ENCODE data around the gene TSLP.

The TSLP gene

DNA sequence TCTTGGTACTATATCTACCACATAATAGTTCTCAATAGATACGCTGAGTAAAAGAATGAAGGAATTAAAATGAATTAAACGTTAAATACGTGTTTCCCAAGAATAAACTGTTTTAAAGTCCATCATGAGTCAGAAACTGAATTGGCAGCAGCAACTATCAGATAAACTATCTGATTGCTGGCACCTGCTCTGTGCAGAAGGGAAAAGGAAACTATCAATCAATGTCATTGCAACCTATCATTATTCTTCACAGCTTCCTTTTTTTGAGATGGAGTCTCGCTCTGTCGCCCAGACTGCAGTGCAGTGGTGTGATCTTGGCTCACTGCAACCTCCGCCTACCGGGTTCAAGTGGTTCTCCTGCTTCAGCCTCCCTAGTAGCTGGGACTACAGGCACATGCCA lies 11.8 kb downstream of the TSLP start:
- Histone ChIP-seq H3K4me2 (ENCODE audit: low read length) (no peak overlapping the region), H3K27ac (ENCODE audit: low read depth, low read length, poor library complexity, severe bottlenecking) (no peak overlapping the region), H3F3A (ENCODE audit: insufficient read depth, low read length) (no peaks in the 10 kb centered on the region), H3K9ac (ENCODE audit: low read length) (no peak overlapping the region), H3K79me2 (ENCODE audit: insufficient read depth, low read length) (no peaks in the 10 kb centered on the region), H4K20me1 (ENCODE audit: insufficient read depth, low read length) (no peaks in the 10 kb centered on the region), H3K27me3 (ENCODE audit: insufficient read depth, low read length) (no peaks in the 10 kb centered on the region), H3K4me3 (ENCODE audit: low read depth, low read length, poor library complexity, severe bottlenecking) (no peak overlapping the region), H3K9me2 (ENCODE audit: low read depth, low read length) (0 out of 2 replicates have a peak, but pooled peaks cover 4% of the 10 kb centered on the region), H3K36me3 (ENCODE audit: insufficient read depth, low read length) (no peaks in the 10 kb centered on the region), H2AFZ (ENCODE audit: low read length) (no peak overlapping the region), H3K4me1 (ENCODE audit: insufficient read depth, low read length, severe bottlenecking) (no peaks in the 10 kb centered on the region), H3K9me3 (ENCODE audit: low read length) (no peaks in the 10 kb centered on the region)
- TF ChIP-seq EZH2 (IDR thresholded peaks at IDR 0.05; ENCODE audit: borderline replicate concordance, low read length): no peak
- TF ChIP-seq, protein P1, sequence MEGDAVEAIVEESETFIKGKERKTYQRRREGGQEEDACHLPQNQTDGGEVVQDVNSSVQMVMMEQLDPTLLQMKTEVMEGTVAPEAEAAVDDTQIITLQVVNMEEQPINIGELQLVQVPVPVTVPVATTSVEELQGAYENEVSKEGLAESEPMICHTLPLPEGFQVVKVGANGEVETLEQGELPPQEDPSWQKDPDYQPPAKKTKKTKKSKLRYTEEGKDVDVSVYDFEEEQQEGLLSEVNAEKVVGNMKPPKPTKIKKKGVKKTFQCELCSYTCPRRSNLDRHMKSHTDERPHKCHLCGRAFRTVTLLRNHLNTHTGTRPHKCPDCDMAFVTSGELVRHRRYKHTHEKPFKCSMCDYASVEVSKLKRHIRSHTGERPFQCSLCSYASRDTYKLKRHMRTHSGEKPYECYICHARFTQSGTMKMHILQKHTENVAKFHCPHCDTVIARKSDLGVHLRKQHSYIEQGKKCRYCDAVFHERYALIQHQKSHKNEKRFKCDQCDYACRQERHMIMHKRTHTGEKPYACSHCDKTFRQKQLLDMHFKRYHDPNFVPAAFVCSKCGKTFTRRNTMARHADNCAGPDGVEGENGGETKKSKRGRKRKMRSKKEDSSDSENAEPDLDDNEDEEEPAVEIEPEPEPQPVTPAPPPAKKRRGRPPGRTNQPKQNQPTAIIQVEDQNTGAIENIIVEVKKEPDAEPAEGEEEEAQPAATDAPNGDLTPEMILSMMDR (IDR thresholded peaks at IDR 0.05; ENCODE audit: low read length): no peak

GRCh38 chr5:111092062-111092853 lies 20.7 kb downstream of the TSLP start, which contains the start of gene WDR36:
Gene WDR36, plus strand, starts transcription at chr5:111092348. Its CDS starts 109 bp downstream, at chr5:111092457.
- peaks cover 35% of the 10 kb centered on the region for H3K79me2 ChIP-seq (ENCODE audit: insufficient read depth, low read length)
- H3K9me3 ChIP-seq (ENCODE audit: low read length): no peaks in the 10 kb centered on the region
- no peak within 1 kb of the TSS for H3K27ac ChIP-seq (ENCODE audit: low read depth, low read length, poor library complexity, severe bottlenecking)
- no peaks in the 10 kb centered on the region for H4K20me1 ChIP-seq (ENCODE audit: insufficient read depth, low read length)
- peaks cover 23% of the 10 kb centered on the region for H3K4me1 ChIP-seq (ENCODE audit: insufficient read depth, low read length, severe bottlenecking)
- peak within 1 kb of the TSS; percentile 71 for H3K4me2 ChIP-seq (ENCODE audit: low read length)
- peaks cover 27% of the 10 kb centered on the region for H3K36me3 ChIP-seq (ENCODE audit: insufficient read depth, low read length)
- no peaks in the 10 kb centered on the region for H3F3A ChIP-seq (ENCODE audit: insufficient read depth, low read length)
- H2AFZ ChIP-seq (ENCODE audit: low read length): peak within 1 kb of the TSS; percentile 93
- no peaks in the 10 kb centered on the region for H3K27me3 ChIP-seq (ENCODE audit: insufficient read depth, low read length)
- H3K4me3 ChIP-seq (ENCODE audit: low read depth, low read length, poor library complexity, severe bottlenecking): peak within 1 kb of the TSS; percentile 90
- peak within 1 kb of the TSS; percentile 87 for H3K9ac ChIP-seq (ENCODE audit: low read length)
- TF ChIP-seq EZH2 (IDR thresholded peaks at IDR 0.05; ENCODE audit: borderline replicate concordance, low read length): no peak
- TF ChIP-seq, protein P1 (IDR thresholded peaks at IDR 0.05; ENCODE audit: low read length): no peak
- no peaks in the 10 kb centered on the region for H3K9me2 ChIP-seq (ENCODE audit: low read depth, low read length)

DNA sequence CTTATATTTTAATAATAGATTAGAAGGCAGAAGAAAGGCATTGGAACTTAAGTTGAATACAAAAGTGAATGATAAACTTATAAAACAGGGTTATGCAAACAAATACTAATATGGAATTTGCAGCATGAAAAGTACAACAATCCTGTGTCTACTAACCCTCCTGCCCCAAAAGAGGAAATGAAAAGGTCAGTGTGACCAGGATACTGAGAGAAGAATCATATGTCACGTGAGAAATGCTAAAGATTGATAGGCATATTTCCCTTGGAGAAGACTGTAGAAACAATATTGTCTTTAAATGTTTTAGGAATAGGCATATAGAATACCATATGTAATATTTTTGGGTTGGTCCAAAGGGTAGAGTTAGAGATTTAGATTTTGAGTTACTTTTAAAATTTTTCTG lies 24.5 kb downstream of the TSLP start:
- Histone ChIP-seq H3K4me3 (ENCODE audit: low read depth, low read length, poor library complexity, severe bottlenecking) (no peak overlapping the region), H3K27me3 (ENCODE audit: insufficient read depth, low read length) (no peaks in the 10 kb centered on the region), H3K27ac (ENCODE audit: low read depth, low read length, poor library complexity, severe bottlenecking) (no peak overlapping the region), H3K4me1 (ENCODE audit: insufficient read depth, low read length, severe bottlenecking) (peaks cover 23% of the 10 kb centered on the region), H4K20me1 (ENCODE audit: insufficient read depth, low read length) (no peaks in the 10 kb centered on the region), H3F3A (ENCODE audit: insufficient read depth, low read length) (no peaks in the 10 kb centered on the region), H3K9ac (ENCODE audit: low read length) (no peak overlapping the region), H3K9me3 (ENCODE audit: low read length) (no peaks in the 10 kb centered on the region), H2AFZ (ENCODE audit: low read length) (no peak overlapping the region), H3K36me3 (ENCODE audit: insufficient read depth, low read length) (peaks cover 61% of the 10 kb centered on the region), H3K4me2 (ENCODE audit: low read length) (no peak overlapping the region), H3K9me2 (ENCODE audit: low read depth, low read length) (no peaks in the 10 kb centered on the region), H3K79me2 (ENCODE audit: insufficient read depth, low read length) (peaks cover 35% of the 10 kb centered on the region)
- TF ChIP-seq, protein P1 (IDR thresholded peaks at IDR 0.05; ENCODE audit: low read length): no peak
- no peak for TF ChIP-seq EZH2 (IDR thresholded peaks at IDR 0.05; ENCODE audit: borderline replicate concordance, low read length)
